PC-9 (cell line): ENCODE measurements around the gene PPP4R3B. TPM values are rescaled to one million over a fixed set of nuclear protein-coding genes. Genes with fewer than 3 reads are reported as not detected.

Experiments
- BruUV-seq: library from RNA; stranded (reverse); fragments of 400-500 nt; replicated peaks from 2 replicates; lab custom pipeline; 2021; lab: Mats Ljungman, UMichigan
- CTCF ChIA-PET: fragments of 300-600 bp; sonication (Branson Sonifier 250); formaldehyde crosslinking; loops from one replicate; lab custom pipeline; 2022; ENCODE audit warnings: antibody characterized with exemption; lab: Charles Lee
- POLR2A ChIA-PET: fragments of 300-600 bp; sonication (Branson Sonifier 250); formaldehyde crosslinking; loops from one replicate; lab custom pipeline; 2022; ENCODE audit warnings: antibody characterized with exemption; ENCODE audit not compliant: unreplicated experiment; lab: Charles Lee
- DNase-seq, 2 experiments: peaks; one replicate each; pipeline versions ENCODE4 v3.0.0 to v3.0.0-alpha.2; 2015 to 2022; ENCODE audit warnings: mixed read lengths in 1 of 2
- H2AFZ ChIP-seq: fragments of 200-600 bp; sonication (generic); 2 replicates; pipeline ENCODE4 v1.8.1; 2017; ENCODE audit warnings: antibody characterized with exemption
- H3F3A ChIP-seq: fragments of 200-600 bp; sonication (generic); 2 replicates; pipeline ENCODE4 v1.8.1; 2017; ENCODE audit warnings: antibody characterized with exemption, mild to moderate bottlenecking, low read depth; ENCODE audit not compliant: insufficient read depth
- H3K27ac ChIP-seq: fragments of 200-600 bp; sonication (generic); 2 replicates; pipeline ENCODE4 v1.6.1; 2016; ENCODE audit warnings: mixed run types
- H3K27me3 ChIP-seq: fragments of 200-600 bp; sonication (generic); 2 replicates; pipeline ENCODE4 v1.6.1; 2016; ENCODE audit warnings: low read depth, mixed run types; ENCODE audit not compliant: insufficient read depth
- H3K36me3 ChIP-seq: fragments of 200-600 bp; sonication (generic); 2 replicates; pipeline ENCODE4 v1.6.1; 2016; ENCODE audit warnings: low read depth, mixed run types
- H3K4me1 ChIP-seq: fragments of 200-600 bp; sonication (generic); replicated peaks from 2 replicates; pipeline ENCODE4 v1.6.1; 2016; ENCODE audit warnings: mixed run types; ENCODE audit not compliant: insufficient read depth
- H3K4me2 ChIP-seq: fragments of 200-600 bp; sonication (generic); 2 replicates; pipeline ENCODE4 v1.6.1; 2017; ENCODE audit warnings: mixed run types
- H3K4me3 ChIP-seq: fragments of 200-600 bp; sonication (generic); 2 replicates; pipeline ENCODE4 v1.6.1; 2016; ENCODE audit warnings: mixed run types
- H3K79me2 ChIP-seq: fragments of 200-600 bp; sonication (generic); 2 replicates; pipeline ENCODE4 v1.6.1; 2017; ENCODE audit warnings: low read depth, mixed run types
- H3K9me2 ChIP-seq: fragments of 200-600 bp; sonication (generic); 2 replicates; pipeline ENCODE4 v1.8.1; 2017; ENCODE audit warnings: mild to moderate bottlenecking; ENCODE audit not compliant: insufficient read depth
- H3K9me3 ChIP-seq: fragments of 200-600 bp; sonication (generic); 2 replicates; pipeline ENCODE4 v1.8.1; 2016; ENCODE audit warnings: low read depth; ENCODE audit not compliant: insufficient read depth
- H4K20me1 ChIP-seq: fragments of 200-600 bp; sonication (generic); 2 replicates; pipeline ENCODE4 v1.8.1; 2017; ENCODE audit not compliant: insufficient read depth
- CTCF ChIP-seq: fragments of 200-600 bp; sonication (generic); conservative IDR thresholded peaks from 2 replicates; pipeline ENCODE4 v1.6.1; 2017; ENCODE audit warnings: mixed run types, antibody characterized with exemption, mild to moderate bottlenecking, moderate library complexity
- EZH2 ChIP-seq: fragments of 200-600 bp; sonication (generic); IDR thresholded peaks from 2 replicates; pipeline ENCODE4 v1.8.0; 2017; ENCODE audit warnings: antibody characterized with exemption, low read depth
- intact Hi-C: fragments of 100-400 bp; cut with micrococcal nuclease; formaldehyde crosslinking; loops from one replicate; pipeline ENCODE4 v1.10.0; 2022; ENCODE audit not compliant: unreplicated experiment
- total RNA-seq: library from RNA; stranded (reverse); gene quantifications from 2 replicates; pipeline ENCODE4 v1.2.3, GENCODE V29; 2021

PPP4R3B gene
- total RNA-seq, 1 experiment from 2014 or later: 66.2 TPM

GRCh38 chr2:55498582-55498981 lies 118.8 kb downstream of the PPP4R3B start:
- H3K79me2 ChIP-seq: no peaks in the 10 kb centered on the region
- no peak overlapping the region for H3K27ac ChIP-seq
- TF ChIP-seq CTCF (no peak), EZH2 (no peak)
- H3K9me3 ChIP-seq: no peaks in the 10 kb centered on the region
- no peak for DNase-seq
- H3K9me2 ChIP-seq: peaks cover 3% of the 10 kb centered on the region; the same call in 1 of the 2 replicates
- peaks cover 11% of the 10 kb centered on the region for H3K4me1 ChIP-seq
- no peaks in the 10 kb centered on the region; the same call in 1 of the 2 replicates for H3F3A ChIP-seq
- ChIA-PET POLR2A (no interaction called here), CTCF (interaction anchor here (0.6 kb wide), 1 partner anchor 67 kb away, joined by 4 read pairs; no protein-coding TSS in a partner anchor)
- BruUV-seq: no TSS peak
- H3K4me2 ChIP-seq: no peak overlapping the region
- H3K4me3 ChIP-seq: no peak overlapping the region
- intact Hi-C loops: no loop called here
- H3K36me3 ChIP-seq: no peaks in the 10 kb centered on the region
- H3K27me3 ChIP-seq: no peaks in the 10 kb centered on the region
- no peaks in the 10 kb centered on the region for H4K20me1 ChIP-seq
- no peak overlapping the region for H2AFZ ChIP-seq

Other genes starting within 250 kb of the PPP4R3B start
- gene CCDC88A, start 197.8 kb downstream of the PPP4R3B start, total RNA-seq: 12.0 and 12.3 TPM in 2 replicates
- gene CFAP36, start 97.9 kb downstream of the PPP4R3B start, total RNA-seq: 51.5 and 56.4 TPM in 2 replicates
- gene PNPT1, start 76.2 kb upstream of the PPP4R3B start, total RNA-seq: 23.1 and 34.1 TPM in 2 replicates